CD14-positive monocyte (primary cell): ENCODE data around the gene LDAH. TPM values are rescaled to one million over a fixed set of nuclear protein-coding genes. Genes with fewer than 3 reads are reported as not detected.

Experiments used
- DNase-seq, 3 donors: peaks; one replicate each; pipeline ENCODE4 v3.0.0-alpha.2; 2011 to 2022
- H2AFZ ChIP-seq: 2 replicates; pipeline ENCODE4 v1.6.0; 2012; ENCODE audit warnings: mild to moderate bottlenecking, low read depth, low read length, inconsistent platforms; ENCODE audit not compliant: insufficient read depth, poor library complexity, severe bottlenecking
- H3K27ac ChIP-seq, 2 donors: 1 replicate in 1 of 2; 2 replicates in 1 of 2; pipeline ENCODE4 v1.5.1; 2012 to 2013; ENCODE audit warnings: low read length in 2 of 2, control low read depth in 1 of 2, inconsistent platforms in 1 of 2, low read depth in 1 of 2, mild to moderate bottlenecking in 1 of 2
- H3K27me3 ChIP-seq, 2 donors: one replicate each; pipeline versions ENCODE4 v1.6.0 to v1.6.1; 2011 to 2013; ENCODE audit warnings: low read length in 2 of 2; ENCODE audit not compliant: control insufficient read depth in 2 of 2, insufficient read depth in 2 of 2
- H3K36me3 ChIP-seq, 2 donors: replicated peaks in 1 of 2; 1 replicate in 1 of 2; 2 replicates in 1 of 2; pipeline versions ENCODE4 v1.5.1 to v1.6.1; 2012 to 2013; ENCODE audit warnings: low read length in 2 of 2, control low read depth in 1 of 2, inconsistent platforms in 1 of 2, mild to moderate bottlenecking in 1 of 2; ENCODE audit not compliant: insufficient read depth in 2 of 2, control insufficient read depth in 1 of 2
- H3K4me1 ChIP-seq, 2 donors: 1 replicate in 1 of 2; 2 replicates in 1 of 2; pipeline versions ENCODE4 v1.5.1 to v1.6.1; 2012 to 2013; ENCODE audit warnings: low read length in 2 of 2, control low read depth in 1 of 2, inconsistent platforms in 1 of 2, mild to moderate bottlenecking in 1 of 2, moderate library complexity in 1 of 2; ENCODE audit not compliant: insufficient read depth in 2 of 2, control insufficient read depth in 1 of 2
- H3K4me2 ChIP-seq: replicated peaks from 2 replicates; pipeline ENCODE3; 2012; ENCODE audit warnings: low read length, moderate library complexity, mild to moderate bottlenecking; ENCODE audit not compliant: poor library complexity, severe bottlenecking; ENCODE audit errors: extremely low read depth
- H3K4me3 ChIP-seq, 3 experiments: fragments of 200-600 bp in 1 of 3; sonication (generic) in 1 of 3; replicated peaks in 1 of 3; 1 replicate in 2 of 3; 2 replicates in 1 of 3; pipeline ENCODE4 v1.5.1; 2011 to 2013; ENCODE audit warnings: low read length in 3 of 3, mild to moderate bottlenecking in 3 of 3, control low read depth in 2 of 3, low read depth in 2 of 3, inconsistent platforms in 1 of 3, moderate library complexity in 1 of 3
- H3K79me2 ChIP-seq: 2 replicates; pipeline ENCODE4 v1.6.0; 2012; ENCODE audit warnings: mild to moderate bottlenecking, control low read depth, inconsistent platforms, low read length, moderate library complexity; ENCODE audit not compliant: insufficient read depth
- H3K9ac ChIP-seq: 2 replicates; pipeline ENCODE4 v1.6.0; 2017; ENCODE audit warnings: low read length, mild to moderate bottlenecking; ENCODE audit not compliant: insufficient read depth, poor library complexity, severe bottlenecking
- H3K9me3 ChIP-seq, 2 donors: replicated peaks in 1 of 2; 1 replicate in 1 of 2; 2 replicates in 1 of 2; pipeline versions ENCODE4 v1.5.1 to v1.6.1; 2012 to 2013; ENCODE audit warnings: low read length in 2 of 2, control low read depth in 1 of 2; ENCODE audit not compliant: control insufficient read depth in 1 of 2, insufficient read depth in 1 of 2
- H4K20me1 ChIP-seq: 2 replicates; pipeline ENCODE4 v1.6.0; 2012; ENCODE audit warnings: mild to moderate bottlenecking, low read length, control low read depth, moderate library complexity; ENCODE audit not compliant: insufficient read depth
- H3K27ac Mint-ChIP-seq, 7 donors: one replicate each; pipeline ENCODE4 v1.8.0; 2020; ENCODE audit warnings: mild to moderate bottlenecking in 7 of 7, mixed read lengths in 7 of 7, moderate library complexity in 6 of 7, inconsistent platforms in 2 of 7
- H3K27me3 Mint-ChIP-seq, 3 donors: one replicate each; pipeline ENCODE4 v1.8.0; 2021 to 2022; ENCODE audit warnings: low read depth in 3 of 3, mild to moderate bottlenecking in 3 of 3, mixed read lengths in 3 of 3, moderate library complexity in 3 of 3, inconsistent platforms in 1 of 3
- H3K36me3 Mint-ChIP-seq, 2 donors: one replicate each; pipeline ENCODE4 v1.8.0; 2020; ENCODE audit warnings: mixed read lengths in 2 of 2, inconsistent platforms in 1 of 2, mild to moderate bottlenecking in 1 of 2
- H3K4me1 Mint-ChIP-seq: one replicate; pipeline ENCODE4 v1.8.0; 2020; ENCODE audit warnings: mild to moderate bottlenecking, mixed read lengths
- H3K4me3 Mint-ChIP-seq, 2 donors: one replicate each; pipeline ENCODE4 v1.8.0; 2020; ENCODE audit warnings: mild to moderate bottlenecking in 2 of 2, mixed read lengths in 2 of 2, moderate library complexity in 1 of 2
- H3K9me3 Mint-ChIP-seq, 7 donors: one replicate each; pipeline ENCODE4 v1.8.0; 2020 to 2022; ENCODE audit warnings: mixed read lengths in 7 of 7, mild to moderate bottlenecking in 6 of 7, moderate library complexity in 6 of 7, inconsistent platforms in 2 of 7
- CTCF ChIP-seq: fragments of 200-600 bp; IDR thresholded peaks from one replicate; pipeline ENCODE4 v1.8.0; 2022; ENCODE audit warnings: antibody characterized with exemption, mild to moderate bottlenecking
- WGBS: methylation state at CpG from one replicate; pipeline ENCODE4 v1.1.5; 2013; ENCODE audit warnings: missing lambda C conversion rate; ENCODE audit not compliant: insufficient coverage; 5-methylcytosine and 5-hydroxymethylcytosine counted together
- intact Hi-C, 2 donors: fragments of 100-400 bp; cut with micrococcal nuclease; formaldehyde crosslinking; loops; one replicate each; pipeline versions ENCODE4 v1.15.0 to v1.15.1; 2023
- polyA plus RNA-seq, 3 donors: library from polyadenylated mRNA; depleted of rRNA in 1 of 3; unstranded in 2 of 3; stranded (reverse) in 1 of 3; fragments of 300-500 nt in 2 of 3; fragments of >200 nt in 1 of 3; fragmentation: Illumina TruSeq in 2 of 3; gene quantifications; 1 replicate in 2 of 3; 2 replicates in 1 of 3; pipeline ENCODE4 v1.2.3, GENCODE V29; 2012 to 2021

The LDAH gene
- polyA plus RNA-seq, 3 donors, result 3.7 to 5.7 (median 5.0) TPM

- peak overlapping the region in 3 of 7 donors; percentile 5 to 30 (median 27) for H3K27ac Mint-ChIP-seq
- H3K36me3 Mint-ChIP-seq, result peaks cover 83 to 96% of the 10 kb centered on the region in 2 donors
Measured at GRCh38 chr2:20640411-20641122, 182.3 kb downstream of the LDAH start.

More at GRCh38 chr2:20640411-20641122, 182.3 kb downstream of the LDAH start:
- intact Hi-C loops, result loop anchor here (5.0 to 10.0 kb wide), 3 partner anchors 188 to 756 kb away; no protein-coding TSS in a partner anchor
- H3K27me3 ChIP-seq, result no peaks in the 10 kb centered on the region
- H3K27ac ChIP-seq, result peak overlapping the region in 1 of 2 donors; percentile 2
- H3K27me3 Mint-ChIP-seq, result peaks cover 0 to 1% (median 0%) of the 10 kb centered on the region in 3 donors
- no peaks in the 10 kb centered on the region for H3K9me3 ChIP-seq
- peaks cover 89 to 98% of the 10 kb centered on the region in 2 donors for H3K36me3 ChIP-seq
- H3K9ac ChIP-seq, result no peak overlapping the region
- no peaks in the 10 kb centered on the region for H3K9me3 Mint-ChIP-seq
- H3K79me2 ChIP-seq, result peaks cover 5% of the 10 kb centered on the region
- H3K4me3 ChIP-seq, result no peak overlapping the region
- DNase-seq, result no peak
- no peak overlapping the region for H3K4me2 ChIP-seq
- no peak for TF ChIP-seq CTCF
- peaks cover 73% of the 10 kb centered on the region for H4K20me1 ChIP-seq
- H3K4me3 Mint-ChIP-seq, result no peak overlapping the region
- no peak overlapping the region for H2AFZ ChIP-seq
- 97% methylated on average over 10 of the region's 14 CpGs for WGBS
- peaks cover 13% of the 10 kb centered on the region for H3K4me1 Mint-ChIP-seq
- no peaks in the 10 kb centered on the region for H3K4me1 ChIP-seq
